Raji (cell line): ENCODE data around the gene INPP5K.

Source experiments
- POLR2A ChIP-seq: IDR thresholded peaks from 2 replicates; pipeline ENCODE4 v1.6.1; 2011; ENCODE audit warnings: low read depth, low read length, control low read depth; ENCODE audit not compliant: insufficient read depth

Gene INPP5K

GRCh38 chr17:1554751-1555540 is 38.5 kb upstream of the INPP5K start:
- no peak for TF ChIP-seq POLR2A

DNA sequence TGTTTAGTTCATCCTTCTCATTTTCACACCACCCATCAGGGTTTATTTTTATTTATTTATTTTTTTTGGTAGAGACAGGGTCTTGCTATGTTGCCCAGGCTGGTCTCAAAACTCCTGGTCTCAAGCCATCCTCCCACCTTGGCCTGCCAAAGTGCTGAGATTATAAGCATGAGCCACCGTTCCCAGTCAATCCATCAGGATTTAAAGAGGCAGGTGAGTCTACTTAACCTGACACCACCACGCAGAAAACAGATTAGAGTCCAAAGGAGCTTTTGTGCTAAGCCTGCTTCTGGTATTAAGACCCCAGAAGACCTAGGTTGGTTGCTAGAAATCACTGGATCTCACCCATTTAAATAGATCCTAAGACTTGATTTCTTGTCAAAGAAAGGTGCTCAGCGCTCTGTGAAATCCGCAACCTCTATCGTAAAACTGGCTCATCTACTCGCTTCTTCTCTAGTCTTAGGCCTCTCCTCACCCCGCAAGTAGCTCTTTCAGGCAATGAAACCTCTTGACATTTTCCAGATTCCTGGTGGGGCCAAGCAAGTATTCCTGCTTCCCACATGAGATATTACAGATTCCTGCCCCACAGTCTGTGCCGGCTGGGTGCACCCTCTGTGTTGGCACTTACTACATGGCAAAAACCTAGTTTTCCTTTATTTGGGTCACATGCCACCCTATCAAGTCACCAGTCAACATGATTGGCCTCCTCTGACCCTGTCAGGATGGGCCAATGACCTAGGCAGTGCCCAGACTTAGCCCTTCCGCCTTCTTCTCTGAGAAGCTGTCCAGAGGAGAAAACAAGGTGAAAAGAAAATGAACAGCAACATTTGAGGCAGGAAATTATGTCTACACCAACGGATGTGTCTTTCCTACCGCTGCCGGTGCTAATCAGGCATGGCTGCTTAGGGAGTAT is 37.2 kb upstream of the INPP5K start:
- no peak for TF ChIP-seq POLR2A

DNA sequence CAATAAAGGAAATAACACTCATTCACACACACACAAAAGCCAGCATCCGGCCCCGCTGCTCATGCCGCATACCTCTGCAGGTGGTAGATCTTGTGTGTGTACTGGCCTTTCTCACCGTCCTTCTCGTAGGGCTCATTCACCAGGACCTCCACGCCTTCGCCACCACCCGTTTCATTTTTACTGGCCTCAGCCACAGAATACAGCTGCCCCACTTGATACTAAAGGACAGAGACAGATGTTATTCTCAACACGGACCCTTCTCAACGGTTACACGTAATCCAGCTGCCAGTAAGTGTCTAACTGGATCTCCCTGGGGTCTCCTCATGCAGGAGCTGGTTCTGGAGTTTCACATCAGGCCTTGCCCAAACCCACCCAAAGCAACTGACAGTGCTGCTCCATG is 36.5 kb upstream of the INPP5K start:
- TF ChIP-seq POLR2A: no peak

DNA sequence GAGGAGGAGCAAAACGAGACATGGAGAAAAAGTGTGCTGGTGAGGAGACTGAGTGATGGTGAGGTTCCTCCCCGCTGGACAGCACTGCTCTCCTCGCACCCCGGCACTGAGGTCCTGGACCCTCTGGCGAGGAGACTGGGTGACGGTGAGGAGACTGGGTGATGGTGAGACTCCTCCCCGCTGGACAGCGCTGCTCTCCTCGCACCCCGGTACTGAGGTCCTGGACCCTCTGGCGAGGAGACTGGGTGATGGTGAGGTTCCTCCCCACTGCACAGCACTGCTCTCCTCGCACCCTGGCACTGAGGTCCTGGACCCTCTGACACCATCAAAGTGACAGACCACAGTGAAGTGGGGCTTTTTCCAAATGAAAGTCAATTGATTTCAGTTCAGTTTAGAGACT is 35.3 kb upstream of the INPP5K start:
- no peak for TF ChIP-seq POLR2A

- no peak for TF ChIP-seq POLR2A
These were observed 31.6 kb upstream of the INPP5K start for GRCh38 chr17:1548032-1548431.

- no peak for TF ChIP-seq POLR2A
These were observed 30.0 kb upstream of the INPP5K start for GRCh38 chr17:1546292-1546922.

GRCh38 chr17:1545618-1546017 is 29.2 kb upstream of the INPP5K start:
- TF ChIP-seq POLR2A: no peak

DNA sequence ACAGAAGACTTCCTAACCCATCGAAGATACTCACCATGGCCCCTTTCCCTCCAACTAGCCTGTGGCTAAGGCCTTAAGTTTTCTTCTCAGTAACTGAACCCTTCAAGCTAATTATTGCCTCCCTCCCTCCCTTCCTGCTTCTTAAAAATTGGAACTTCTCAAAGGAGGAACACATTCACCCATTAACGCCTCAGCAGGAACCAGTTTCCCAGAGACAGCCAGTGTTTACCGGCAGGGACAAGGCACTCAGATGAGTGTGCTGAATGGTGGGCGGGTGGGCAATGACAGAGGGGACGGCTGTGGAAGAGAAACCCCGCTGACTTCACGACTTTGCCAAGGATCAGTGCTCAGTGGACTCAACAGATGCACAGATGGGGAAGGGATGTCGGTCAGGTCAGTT is 25.9 kb upstream of the INPP5K start:
- TF ChIP-seq POLR2A: no peak

DNA sequence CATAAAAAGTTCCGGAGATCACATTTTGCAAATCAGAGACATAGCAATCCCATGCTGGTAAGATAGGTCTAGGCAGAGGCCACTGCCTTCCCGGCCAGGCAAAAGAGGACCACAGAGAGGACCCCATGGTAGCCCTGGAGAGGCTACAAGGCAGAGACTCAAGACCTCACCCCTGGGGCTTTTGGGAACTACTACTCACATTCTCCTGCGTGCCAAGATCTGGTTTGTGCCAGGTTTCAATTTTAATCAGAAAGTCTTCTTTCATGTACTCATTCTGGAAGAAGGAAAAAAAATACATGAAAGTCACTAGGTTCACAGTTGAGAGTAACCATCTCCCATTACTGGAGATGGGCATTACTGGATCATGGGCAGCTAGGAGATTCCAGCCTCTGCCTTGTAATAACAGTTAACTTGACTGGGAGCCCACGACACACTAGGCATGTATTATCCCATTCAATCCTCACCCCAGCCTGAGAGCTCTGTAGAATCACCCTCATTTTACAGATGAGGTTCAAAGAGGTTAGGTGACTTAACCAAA is 25.0 kb upstream of the INPP5K start:
- TF ChIP-seq POLR2A: no peak

GRCh38 chr17:1539811-1540210 is 23.4 kb upstream of the INPP5K start:
- no peak for TF ChIP-seq POLR2A

- no peak for TF ChIP-seq POLR2A
These were observed 19.3 kb upstream of the INPP5K start for GRCh38 chr17:1535737-1536136.

- TF ChIP-seq POLR2A: no peak
These were observed 17.4 kb upstream of the INPP5K start for GRCh38 chr17:1533661-1534325.

- TF ChIP-seq POLR2A: no peak
These were observed 16.6 kb upstream of the INPP5K start for GRCh38 chr17:1532836-1533602.

- TF ChIP-seq POLR2A: no peak
These were observed 13.5 kb upstream of the INPP5K start for GRCh38 chr17:1529863-1530262.

- no peak for TF ChIP-seq POLR2A
These were observed 6.2 kb upstream of the INPP5K start for GRCh38 chr17:1522626-1523025.
